ENCODE results near the gene SQSTM1.
A peak's percentile ranks its signal among the peaks of the same experiment; 100 is the strongest.

The SQSTM1 gene

DNA sequence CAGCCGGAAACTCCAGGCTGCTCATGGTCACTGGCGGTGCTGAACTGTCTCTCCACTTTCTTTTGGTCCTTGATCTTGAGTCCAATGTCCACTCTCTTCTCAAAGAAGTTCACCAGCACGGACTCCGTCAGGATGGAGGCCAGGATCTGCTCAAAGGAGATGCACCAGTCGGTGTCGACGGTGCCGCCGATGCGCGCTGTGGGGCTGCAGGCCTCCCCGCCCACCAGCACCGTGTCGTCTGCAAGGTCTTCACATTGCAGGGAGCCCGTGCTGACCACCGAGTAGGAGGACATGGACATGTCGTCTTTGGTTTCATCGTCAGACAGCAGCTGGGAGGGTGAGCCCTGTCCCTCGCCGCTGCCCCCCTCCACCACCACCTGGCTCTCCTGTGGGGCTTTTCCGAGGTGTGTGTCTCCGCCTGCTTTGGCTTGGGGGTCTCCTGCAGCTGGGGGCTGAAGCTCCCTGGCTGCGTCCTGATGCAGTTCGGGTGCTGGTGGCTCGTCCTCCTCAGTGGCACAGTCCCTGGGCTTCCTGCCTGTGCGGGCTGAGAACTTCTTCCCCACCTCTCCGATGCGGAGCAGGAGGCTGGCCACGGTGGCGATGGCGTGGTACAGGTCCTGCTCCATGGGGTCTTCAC lies 42.9 kb downstream of the SQSTM1 start:
- no peak overlapping the region for H3K4me3 ChIP-seq (ENCODE audit: low read depth, low read length)
- TF ChIP-seq POLR2A (IDR thresholded peaks at IDR 0.05; ENCODE audit: extremely low read depth, insufficient read length), result no peak
- TF ChIP-seq, protein P1, sequence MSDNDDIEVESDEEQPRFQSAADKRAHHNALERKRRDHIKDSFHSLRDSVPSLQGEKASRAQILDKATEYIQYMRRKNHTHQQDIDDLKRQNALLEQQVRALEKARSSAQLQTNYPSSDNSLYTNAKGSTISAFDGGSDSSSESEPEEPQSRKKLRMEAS (IDR thresholded peaks at IDR 0.05; ENCODE audit: low read depth, low read length), result no peak
- TF ChIP-seq MYC (IDR thresholded peaks at IDR 0.05; ENCODE audit: low read depth, low read length), result no peak
- TF ChIP-seq, protein P2, sequence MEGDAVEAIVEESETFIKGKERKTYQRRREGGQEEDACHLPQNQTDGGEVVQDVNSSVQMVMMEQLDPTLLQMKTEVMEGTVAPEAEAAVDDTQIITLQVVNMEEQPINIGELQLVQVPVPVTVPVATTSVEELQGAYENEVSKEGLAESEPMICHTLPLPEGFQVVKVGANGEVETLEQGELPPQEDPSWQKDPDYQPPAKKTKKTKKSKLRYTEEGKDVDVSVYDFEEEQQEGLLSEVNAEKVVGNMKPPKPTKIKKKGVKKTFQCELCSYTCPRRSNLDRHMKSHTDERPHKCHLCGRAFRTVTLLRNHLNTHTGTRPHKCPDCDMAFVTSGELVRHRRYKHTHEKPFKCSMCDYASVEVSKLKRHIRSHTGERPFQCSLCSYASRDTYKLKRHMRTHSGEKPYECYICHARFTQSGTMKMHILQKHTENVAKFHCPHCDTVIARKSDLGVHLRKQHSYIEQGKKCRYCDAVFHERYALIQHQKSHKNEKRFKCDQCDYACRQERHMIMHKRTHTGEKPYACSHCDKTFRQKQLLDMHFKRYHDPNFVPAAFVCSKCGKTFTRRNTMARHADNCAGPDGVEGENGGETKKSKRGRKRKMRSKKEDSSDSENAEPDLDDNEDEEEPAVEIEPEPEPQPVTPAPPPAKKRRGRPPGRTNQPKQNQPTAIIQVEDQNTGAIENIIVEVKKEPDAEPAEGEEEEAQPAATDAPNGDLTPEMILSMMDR (IDR thresholded peaks at IDR 0.05; ENCODE audit: low read depth, low read length), result no peak
- no peak for DNase-seq (ENCODE audit: low read depth)

DNA sequence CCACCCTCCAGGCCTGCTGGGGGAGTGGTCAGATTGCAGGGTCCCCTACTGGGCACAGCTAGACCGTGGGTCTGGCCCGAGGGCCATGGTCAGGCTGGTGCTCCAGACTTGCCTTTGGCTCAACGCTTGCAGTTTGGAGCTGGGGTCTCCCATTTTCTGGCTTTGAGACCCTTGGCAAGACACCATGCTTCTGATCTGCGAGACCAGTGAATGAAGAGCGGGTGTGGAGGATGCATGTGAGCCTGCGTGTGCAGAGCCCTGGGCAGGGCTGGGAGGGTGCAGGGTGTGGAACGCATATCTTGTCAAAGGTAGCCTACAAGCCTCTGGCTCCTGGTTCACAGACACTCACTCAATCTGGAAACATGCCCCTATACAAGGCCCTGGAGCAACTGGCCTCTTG lies 44.0 kb downstream of the SQSTM1 start:
- no peak overlapping the region for H3K4me3 ChIP-seq (ENCODE audit: low read depth, low read length)
- TF ChIP-seq, protein P1 (IDR thresholded peaks at IDR 0.05; ENCODE audit: low read depth, low read length), result no peak
- TF ChIP-seq POLR2A (IDR thresholded peaks at IDR 0.05; ENCODE audit: extremely low read depth, insufficient read length) (no peak), MYC (IDR thresholded peaks at IDR 0.05; ENCODE audit: low read depth, low read length) (no peak)
- TF ChIP-seq, protein P2 (IDR thresholded peaks at IDR 0.05; ENCODE audit: low read depth, low read length), result no peak
- no peak for DNase-seq (ENCODE audit: low read depth)

DNA sequence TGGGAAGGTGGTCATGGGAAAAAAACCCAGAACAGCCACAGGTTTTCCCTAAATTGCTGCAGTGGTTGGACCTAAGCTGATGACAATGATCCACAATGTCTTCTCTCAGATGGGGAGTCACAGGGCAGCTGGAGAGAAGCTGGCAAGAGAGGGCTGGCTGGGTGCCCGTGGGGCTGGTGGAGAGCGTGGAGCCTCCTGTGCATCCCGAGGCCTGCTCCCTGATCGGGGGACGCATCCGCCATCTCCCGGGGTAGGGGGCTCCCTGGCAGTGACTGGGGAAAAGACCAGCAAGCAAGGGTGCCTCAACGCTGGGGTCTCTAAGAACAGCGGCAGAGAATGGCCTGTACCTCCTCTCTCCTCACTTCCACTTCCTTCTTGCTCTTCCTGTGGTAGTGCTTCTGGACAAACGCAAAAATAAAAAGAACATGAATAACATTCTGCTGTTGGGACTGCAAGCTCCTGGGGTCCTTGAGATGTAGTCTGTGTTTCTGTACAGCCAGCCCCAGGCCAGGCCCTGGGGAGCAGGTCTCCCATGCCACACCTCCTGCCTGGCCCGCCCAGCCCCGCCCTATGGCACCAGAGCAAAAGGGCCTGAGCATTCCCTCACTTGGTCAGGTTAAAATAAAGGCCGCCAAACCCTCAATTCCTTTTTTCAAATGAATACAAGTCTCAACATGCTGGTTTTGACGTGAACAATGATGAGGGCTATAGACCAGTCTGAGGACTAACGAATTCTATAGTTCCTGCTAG lies 45.0 kb downstream of the SQSTM1 start:
- no peak overlapping the region for H3K4me3 ChIP-seq (ENCODE audit: low read depth, low read length)
- no peak for DNase-seq (ENCODE audit: low read depth)
- TF ChIP-seq, protein P1 (IDR thresholded peaks at IDR 0.05; ENCODE audit: low read depth, low read length), result no peak
- TF ChIP-seq MYC (IDR thresholded peaks at IDR 0.05; ENCODE audit: low read depth, low read length) (no peak), POLR2A (IDR thresholded peaks at IDR 0.05; ENCODE audit: extremely low read depth, insufficient read length) (no peak)
- TF ChIP-seq, protein P2 (IDR thresholded peaks at IDR 0.05; ENCODE audit: low read depth, low read length), result no peak

DNA sequence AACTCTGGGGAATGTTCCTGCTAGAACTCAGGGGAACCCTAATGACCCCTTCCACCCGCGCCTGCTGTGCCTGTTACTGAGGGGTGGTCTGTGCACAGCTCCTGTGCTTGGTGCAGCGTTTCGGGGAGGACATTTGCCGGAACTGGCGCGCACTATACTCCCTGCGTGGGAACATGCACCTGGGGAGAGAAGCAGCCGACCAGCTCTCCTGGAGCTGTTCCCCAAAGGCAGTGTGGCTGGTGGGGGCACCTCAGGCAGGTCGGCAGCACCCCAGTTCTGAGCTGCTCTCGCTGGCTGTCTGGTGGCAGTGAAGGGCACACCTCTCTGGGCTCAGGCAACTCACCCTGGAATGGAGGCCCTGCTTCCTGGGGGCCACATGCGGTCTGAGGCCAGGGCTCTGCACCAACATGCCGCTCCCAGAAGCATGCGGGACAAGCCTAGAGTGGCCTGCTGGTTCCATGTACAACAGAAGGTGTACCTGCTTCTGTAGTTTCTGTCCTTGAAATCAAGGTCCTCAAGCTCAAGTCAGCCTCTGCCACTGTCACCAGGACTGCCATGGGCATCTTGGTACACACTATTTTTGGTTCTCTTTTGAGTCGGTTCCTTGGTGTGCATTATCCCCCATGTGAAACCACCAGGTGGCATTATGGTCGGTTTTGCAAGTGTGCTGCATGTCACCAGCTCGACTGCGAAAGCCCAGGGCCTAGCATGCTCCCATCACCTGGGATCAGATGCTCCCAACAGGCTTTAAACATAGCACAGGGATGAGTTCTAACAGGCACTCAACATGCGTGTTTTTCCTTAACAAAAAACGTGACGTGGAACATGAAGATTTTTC lies 45.8 kb downstream of the SQSTM1 start:
- DNase-seq (ENCODE audit: low read depth), result peak; percentile 25
- no peak overlapping the region for H3K4me3 ChIP-seq (ENCODE audit: low read depth, low read length)
- no peak for TF ChIP-seq POLR2A (IDR thresholded peaks at IDR 0.05; ENCODE audit: extremely low read depth, insufficient read length)
- TF ChIP-seq, protein P1 (IDR thresholded peaks at IDR 0.05; ENCODE audit: low read depth, low read length), result no peak
- TF ChIP-seq MYC (IDR thresholded peaks at IDR 0.05; ENCODE audit: low read depth, low read length), result 0 out of 2 replicates have a peak, but pooled peaks have one; percentile 23
- TF ChIP-seq, protein P2 (IDR thresholded peaks at IDR 0.05; ENCODE audit: low read depth, low read length), result peak; percentile 14

DNA sequence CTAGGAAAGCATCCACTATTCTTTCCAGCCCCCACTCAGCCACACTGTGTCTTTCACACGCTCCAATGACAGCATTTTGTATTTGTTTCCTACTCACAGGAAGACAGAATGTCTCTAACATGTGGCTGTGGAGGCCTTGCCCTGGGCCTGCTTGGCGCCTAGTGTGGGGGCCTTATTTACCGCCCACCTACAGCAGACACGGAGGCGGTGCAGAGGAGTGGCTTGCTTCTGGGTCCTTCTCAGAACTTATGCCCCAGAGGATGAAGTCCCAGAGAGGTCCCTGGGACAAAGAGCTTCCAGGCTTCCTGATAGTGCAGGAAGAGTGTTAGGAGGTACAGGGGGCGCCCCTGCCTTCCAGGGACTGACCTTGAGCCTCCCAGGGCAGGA lies 46.4 kb downstream of the SQSTM1 start:
- H3K4me3 ChIP-seq (ENCODE audit: low read depth, low read length), result no peak overlapping the region
- TF ChIP-seq POLR2A (IDR thresholded peaks at IDR 0.05; ENCODE audit: extremely low read depth, insufficient read length), result no peak
- TF ChIP-seq MYC (IDR thresholded peaks at IDR 0.05; ENCODE audit: low read depth, low read length), result no peak
- TF ChIP-seq, protein P1 (IDR thresholded peaks at IDR 0.05; ENCODE audit: low read depth, low read length), result no peak
- TF ChIP-seq, protein P2 (IDR thresholded peaks at IDR 0.05; ENCODE audit: low read depth, low read length), result no peak
- DNase-seq (ENCODE audit: low read depth), result no peak
